Stimulated activated naive CD8-positive, alpha-beta T cell treated with anti-CD3 and anti-CD28 coated beads, Interleukin-15, amount 100 ng/mL, for 72 hours (primary cell): ENCODE results near the gene MAP3K9.
"Not testable (repeated sequence)": the region's sequence is repeated elsewhere in the genome, so short reads cannot be mapped to it uniquely, and the experiment has no call there.

Source experiments
- ATAC-seq: fragments of 150-1000 bp; cut with Tn5 transposase; 2 replicates; pipeline ENCODE4 v1.10.0; 2021; ENCODE audit warnings: mild to moderate bottlenecking, moderate library complexity
- DNase-seq, 2 donors: peaks; one replicate each; pipeline ENCODE4 v3.0.0; 2021 to 2022
- H3K27ac Mint-ChIP-seq, 2 donors: one replicate each; pipeline ENCODE4 v1.8.0; 2022; ENCODE audit warnings: mild to moderate bottlenecking in 2 of 2, mixed read lengths in 2 of 2, moderate library complexity in 2 of 2
- H3K27me3 Mint-ChIP-seq: one replicate; pipeline ENCODE4 v1.8.0; 2022; ENCODE audit warnings: mixed read lengths
- H3K4me1 Mint-ChIP-seq: one replicate; pipeline ENCODE4 v1.8.0; 2022; ENCODE audit warnings: mild to moderate bottlenecking, mixed read lengths
- H3K4me3 Mint-ChIP-seq, 2 donors: one replicate each; pipeline ENCODE4 v1.8.0; 2022; ENCODE audit warnings: mild to moderate bottlenecking in 2 of 2, mixed read lengths in 2 of 2, moderate library complexity in 1 of 2
- H3K9me3 Mint-ChIP-seq, 2 donors: one replicate each; pipeline ENCODE4 v1.8.0; 2022; ENCODE audit warnings: mixed read lengths in 2 of 2

The MAP3K9 gene

GRCh38 chr14:70707138-70708038 is 101.9 kb downstream of the MAP3K9 start:
- H3K4me1 Mint-ChIP-seq, result peaks cover 6% of the 10 kb centered on the region
- ATAC-seq, result peak; percentile 85

GRCh38 chr14:70706177-70706576 is 103.1 kb downstream of the MAP3K9 start:
- ATAC-seq (no peak), DNase-seq (no peak)
- Mint-ChIP-seq H3K9me3 (no peaks in the 10 kb centered on the region), H3K27me3 (no peaks in the 10 kb centered on the region), H3K4me1 (peaks cover 6% of the 10 kb centered on the region), H3K4me3 (no peak overlapping the region), H3K27ac (no peak overlapping the region)

More at GRCh38 chr14:70707138-70708038, 101.9 kb downstream of the MAP3K9 start:
- Mint-ChIP-seq H3K4me3 (no peak overlapping the region), H3K9me3 (no peaks in the 10 kb centered on the region), H3K27me3 (no peaks in the 10 kb centered on the region), H3K27ac (no peak overlapping the region)
- peak; percentile 8 to 15 for DNase-seq

DNA sequence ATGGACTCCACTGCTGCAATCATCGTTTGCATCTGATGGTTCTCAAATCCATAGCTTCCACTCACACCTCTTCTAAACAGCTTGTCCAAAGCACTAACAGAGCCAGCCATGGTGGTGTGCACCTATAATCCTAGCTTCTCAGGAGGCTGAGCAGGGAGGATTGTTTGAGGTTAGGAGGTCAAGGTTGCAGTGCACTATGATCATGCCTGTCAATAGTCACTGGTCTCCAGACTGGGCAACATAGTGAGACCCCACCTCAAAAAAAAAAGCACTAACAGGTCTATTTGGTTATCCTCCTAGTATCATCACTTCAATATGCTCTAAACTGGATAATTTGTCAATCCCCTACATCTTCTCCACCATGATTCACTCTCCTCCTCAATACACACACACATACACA is 104.4 kb downstream of the MAP3K9 start:
- no peak overlapping the region for H3K27ac Mint-ChIP-seq
- H3K9me3 Mint-ChIP-seq, result no peaks in the 10 kb centered on the region
- peaks cover 6% of the 10 kb centered on the region for H3K4me1 Mint-ChIP-seq
- DNase-seq, result no peak
- no peak for ATAC-seq
- H3K27me3 Mint-ChIP-seq, result no peaks in the 10 kb centered on the region
- no peak overlapping the region for H3K4me3 Mint-ChIP-seq

- H3K27me3 Mint-ChIP-seq, DNase-seq, H3K27ac Mint-ChIP-seq, H3K4me1 Mint-ChIP-seq, H3K9me3 Mint-ChIP-seq, H3K4me3 Mint-ChIP-seq, ATAC-seq: not testable (repeated sequence)
Observed at GRCh38 chr14:70703621-70704168, 105.6 kb downstream of the MAP3K9 start.

- Mint-ChIP-seq H3K4me1 (peaks cover 3% of the 10 kb centered on the region), H3K27me3 (no peaks in the 10 kb centered on the region), H3K9me3 (no peaks in the 10 kb centered on the region), H3K27ac (no peak overlapping the region), H3K4me3 (no peak overlapping the region)
- ATAC-seq (no peak), DNase-seq (no peak)
Observed at GRCh38 chr14:70702161-70702560, 107.2 kb downstream of the MAP3K9 start.

GRCh38 chr14:70701610-70702009 is 107.7 kb downstream of the MAP3K9 start:
- Mint-ChIP-seq H3K27ac (no peak overlapping the region), H3K4me1 (no peaks in the 10 kb centered on the region), H3K4me3 (no peak overlapping the region), H3K27me3 (no peaks in the 10 kb centered on the region), H3K9me3 (no peaks in the 10 kb centered on the region)
- DNase-seq (no peak), ATAC-seq (no peak)

GRCh38 chr14:70700955-70701585 is 108.2 kb downstream of the MAP3K9 start:
- no peaks in the 10 kb centered on the region for H3K27me3 Mint-ChIP-seq
- H3K27ac Mint-ChIP-seq, result no peak overlapping the region
- H3K4me3 Mint-ChIP-seq, result no peak overlapping the region
- DNase-seq, result no peak
- no peaks in the 10 kb centered on the region for H3K4me1 Mint-ChIP-seq
- no peak for ATAC-seq
- no peaks in the 10 kb centered on the region for H3K9me3 Mint-ChIP-seq

DNA sequence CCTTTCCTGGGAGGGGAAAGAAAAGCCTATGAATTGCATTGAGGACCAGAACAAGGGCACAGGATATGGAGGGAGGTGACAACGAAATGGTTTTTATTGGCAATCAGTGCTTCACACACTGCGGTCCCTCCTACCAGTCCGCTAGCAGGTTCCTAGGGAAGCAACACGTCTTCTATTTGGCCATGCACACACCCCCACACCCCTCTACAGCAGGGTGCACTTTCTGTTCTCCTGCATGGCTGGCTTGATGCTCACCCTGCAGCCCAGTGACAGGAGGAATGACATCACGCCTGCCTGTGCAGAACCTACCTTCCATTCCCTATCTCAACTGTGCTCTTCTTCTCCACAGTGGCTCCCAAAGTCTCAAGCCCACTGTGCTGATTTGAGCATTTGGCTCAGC is 109.7 kb downstream of the MAP3K9 start:
- DNase-seq (no peak), ATAC-seq (no peak)
- no peak overlapping the region for H3K27ac Mint-ChIP-seq
- H3K9me3 Mint-ChIP-seq, result no peaks in the 10 kb centered on the region
- H3K4me3 Mint-ChIP-seq, result no peak overlapping the region
- no peaks in the 10 kb centered on the region for H3K4me1 Mint-ChIP-seq
- no peaks in the 10 kb centered on the region for H3K27me3 Mint-ChIP-seq

DNA sequence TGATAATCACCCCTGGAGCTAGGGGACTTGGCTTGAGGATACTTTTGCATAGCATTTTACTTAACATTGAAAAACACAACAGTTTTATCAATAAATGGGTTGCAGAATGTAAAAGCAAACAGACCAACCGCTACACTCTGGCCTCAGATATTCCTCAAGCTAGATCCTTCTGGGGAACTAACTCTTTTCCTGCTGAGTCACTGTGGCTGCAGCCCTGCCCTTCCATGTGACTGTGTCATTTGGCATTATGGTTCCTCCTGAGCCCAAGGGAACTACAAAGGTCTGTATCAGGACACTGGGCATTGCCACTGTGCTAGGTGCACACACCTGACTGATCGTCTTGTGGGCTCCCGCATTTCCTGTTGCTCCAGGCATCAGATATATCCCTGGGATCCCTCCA is 111.0 kb downstream of the MAP3K9 start:
- Mint-ChIP-seq H3K9me3 (no peaks in the 10 kb centered on the region), H3K27ac (no peak overlapping the region), H3K4me3 (no peak overlapping the region), H3K4me1 (no peaks in the 10 kb centered on the region), H3K27me3 (no peaks in the 10 kb centered on the region)
- ATAC-seq, result no peak
- no peak for DNase-seq

GRCh38 chr14:70697701-70698100 is 111.6 kb downstream of the MAP3K9 start:
- Mint-ChIP-seq H3K4me1 (no peaks in the 10 kb centered on the region), H3K4me3 (no peak overlapping the region), H3K9me3 (no peaks in the 10 kb centered on the region), H3K27me3 (no peaks in the 10 kb centered on the region), H3K27ac (no peak overlapping the region)
- DNase-seq (no peak), ATAC-seq (no peak)

DNA sequence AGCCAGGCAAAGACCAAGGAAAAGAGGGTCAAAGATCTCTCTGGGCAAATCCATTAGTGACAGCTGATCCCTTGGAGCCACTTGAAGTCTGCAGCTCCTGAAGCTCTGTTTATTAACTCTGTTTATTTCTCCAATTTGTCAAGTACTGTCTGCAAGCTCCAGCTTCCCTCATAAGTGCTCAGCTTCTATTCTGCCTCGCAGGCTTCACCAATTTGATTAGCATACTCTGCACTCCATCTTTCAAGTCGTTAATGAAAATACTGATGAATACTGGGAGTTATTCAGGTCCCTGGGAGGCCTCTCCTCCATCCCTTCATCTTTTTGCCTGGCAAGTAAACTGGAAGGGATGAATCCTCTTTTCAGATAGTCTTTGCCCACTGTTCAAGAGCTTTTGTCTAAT is 113.3 kb downstream of the MAP3K9 start:
- no peak overlapping the region for H3K4me3 Mint-ChIP-seq
- ATAC-seq (no peak), DNase-seq (no peak)
- H3K27ac Mint-ChIP-seq, result no peak overlapping the region
- no peaks in the 10 kb centered on the region for H3K9me3 Mint-ChIP-seq
- H3K27me3 Mint-ChIP-seq, result no peaks in the 10 kb centered on the region
- H3K4me1 Mint-ChIP-seq, result no peaks in the 10 kb centered on the region

- no peak for ATAC-seq
- H3K27ac Mint-ChIP-seq, result no peak overlapping the region
Observed at GRCh38 chr14:70692210-70692609, 117.1 kb downstream of the MAP3K9 start.

DNA sequence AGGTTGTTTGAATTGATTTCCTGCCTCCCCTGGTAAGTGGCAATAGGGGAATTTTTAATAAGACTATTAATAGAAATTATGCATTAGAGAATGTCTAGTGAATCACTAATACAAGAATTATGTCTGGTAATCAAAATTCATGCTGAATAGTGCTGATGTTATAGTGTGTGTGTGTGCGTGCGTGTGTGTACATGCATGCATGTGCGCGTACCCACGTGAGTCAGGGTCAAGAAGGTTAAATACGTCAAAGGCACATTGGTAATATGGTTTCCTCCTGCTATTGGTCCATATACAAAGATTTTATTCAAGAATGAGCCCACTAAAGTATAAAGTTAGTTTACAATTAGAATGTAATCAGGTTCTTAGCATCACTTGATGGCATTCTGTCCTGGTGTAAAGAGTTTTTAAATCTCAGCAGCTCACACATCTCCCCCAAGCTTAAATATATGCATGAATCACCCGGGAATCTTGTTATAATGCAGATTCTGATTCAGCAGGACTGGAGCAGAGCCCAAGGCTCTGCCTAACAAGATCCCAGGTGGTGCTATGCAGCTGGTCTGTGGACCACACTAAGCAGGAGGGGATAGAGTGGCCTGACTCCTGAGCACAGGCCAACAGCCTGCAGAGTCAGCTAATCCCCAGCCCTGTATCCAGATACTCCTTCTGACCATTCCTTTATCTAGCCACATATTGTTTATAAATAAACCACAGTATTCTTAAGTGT is 123.7 kb downstream of the MAP3K9 start:
- H3K27me3 Mint-ChIP-seq, result no peaks in the 10 kb centered on the region
- DNase-seq, result no peak
- H3K9me3 Mint-ChIP-seq, result no peaks in the 10 kb centered on the region
- H3K27ac Mint-ChIP-seq, result no peak overlapping the region
- no peaks in the 10 kb centered on the region for H3K4me1 Mint-ChIP-seq
- H3K4me3 Mint-ChIP-seq, result no peak overlapping the region
- no peak for ATAC-seq

More at GRCh38 chr14:70692210-70692609, 117.1 kb downstream of the MAP3K9 start:
- H3K27me3 Mint-ChIP-seq, result no peaks in the 10 kb centered on the region
- H3K4me3 Mint-ChIP-seq, result no peak overlapping the region
- no peak for DNase-seq
- no peaks in the 10 kb centered on the region for H3K9me3 Mint-ChIP-seq
- H3K4me1 Mint-ChIP-seq, result no peaks in the 10 kb centered on the region

GRCh38 chr14:70683983-70684382 is 125.3 kb downstream of the MAP3K9 start:
- Mint-ChIP-seq H3K27ac (no peak overlapping the region), H3K27me3 (no peaks in the 10 kb centered on the region)

DNA sequence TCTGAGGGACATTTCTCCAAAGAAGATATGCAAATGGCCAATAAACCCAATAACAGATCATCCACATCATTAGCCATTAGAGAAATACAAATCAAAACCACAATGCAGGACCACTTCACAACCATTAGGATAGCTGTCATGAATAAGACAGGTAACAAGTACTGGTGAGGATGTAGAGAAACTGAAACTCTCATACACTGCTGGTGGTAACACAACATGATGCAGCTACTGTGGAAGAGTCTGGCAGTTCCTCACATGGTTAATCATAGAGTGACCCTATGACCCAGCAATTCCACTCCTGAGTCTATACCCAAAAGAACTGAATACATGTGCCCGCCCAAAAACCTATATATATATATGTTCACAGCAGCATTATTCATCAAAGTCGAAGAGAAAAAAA is 128.6 kb downstream of the MAP3K9 start:
- DNase-seq (no peak), ATAC-seq (peak; percentile 56)
- H3K4me1 Mint-ChIP-seq, result no peaks in the 10 kb centered on the region
- H3K27me3 Mint-ChIP-seq, result no peaks in the 10 kb centered on the region
- no peaks in the 10 kb centered on the region for H3K9me3 Mint-ChIP-seq
- no peak overlapping the region for H3K4me3 Mint-ChIP-seq
- no peak overlapping the region for H3K27ac Mint-ChIP-seq

More at GRCh38 chr14:70683983-70684382, 125.3 kb downstream of the MAP3K9 start:
- Mint-ChIP-seq H3K4me1 (no peaks in the 10 kb centered on the region), H3K4me3 (no peak overlapping the region), H3K9me3 (no peaks in the 10 kb centered on the region)
- no peak for DNase-seq
- ATAC-seq, result no peak

- ATAC-seq (no peak), DNase-seq (no peak)
- Mint-ChIP-seq H3K9me3 (no peaks in the 10 kb centered on the region), H3K27ac (no peak overlapping the region), H3K27me3 (no peaks in the 10 kb centered on the region), H3K4me1 (no peaks in the 10 kb centered on the region), H3K4me3 (no peak overlapping the region)
Observed at GRCh38 chr14:70677341-70677740, 132.0 kb downstream of the MAP3K9 start.
